Activated CD4-positive, alpha-beta T cell treated with anti-CD3 and anti-CD28 coated beads for 48 hours (primary cell): ENCODE results near the gene ETV5.
A peak's percentile ranks its signal among the peaks of the same experiment; 100 is the strongest.

Source experiments
- DNase-seq: peaks from one replicate; pipeline ENCODE4 v3.0.0-alpha.2; 2020

ETV5 gene

DNA sequence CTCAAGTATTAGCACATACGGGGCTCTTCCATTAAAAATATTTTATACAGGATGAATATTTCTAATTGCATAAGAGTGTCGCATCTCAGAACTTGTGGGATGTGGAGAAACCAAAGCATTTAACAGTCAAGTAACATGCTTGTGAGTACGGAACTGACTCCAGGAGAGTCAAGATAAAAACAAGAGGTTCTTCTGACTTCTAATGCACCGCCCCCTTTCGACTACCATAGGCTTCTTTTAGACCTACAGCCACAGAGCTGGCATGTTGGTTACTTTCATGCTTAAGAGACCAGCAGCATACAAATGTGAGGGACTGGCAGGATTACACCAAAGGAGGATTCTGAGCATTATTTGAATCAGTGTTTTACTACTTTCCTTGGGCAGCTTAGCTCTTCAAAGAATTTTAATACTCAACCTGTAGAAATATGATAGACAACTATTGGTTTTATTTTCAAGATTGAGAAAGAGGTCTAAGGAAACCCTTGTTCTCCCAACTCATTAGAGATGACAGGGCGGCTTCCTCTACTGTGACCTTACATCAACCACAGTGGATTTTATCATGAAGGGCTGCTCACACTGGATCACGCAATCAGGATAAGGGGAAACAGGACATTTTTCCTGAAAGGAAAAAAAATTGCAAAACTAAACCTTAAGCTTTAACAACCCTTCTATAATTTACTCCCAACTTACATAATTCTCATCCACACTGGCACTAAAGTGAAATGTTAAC lies 14.0 kb downstream of the ETV5 start:
- no peak for DNase-seq

DNA sequence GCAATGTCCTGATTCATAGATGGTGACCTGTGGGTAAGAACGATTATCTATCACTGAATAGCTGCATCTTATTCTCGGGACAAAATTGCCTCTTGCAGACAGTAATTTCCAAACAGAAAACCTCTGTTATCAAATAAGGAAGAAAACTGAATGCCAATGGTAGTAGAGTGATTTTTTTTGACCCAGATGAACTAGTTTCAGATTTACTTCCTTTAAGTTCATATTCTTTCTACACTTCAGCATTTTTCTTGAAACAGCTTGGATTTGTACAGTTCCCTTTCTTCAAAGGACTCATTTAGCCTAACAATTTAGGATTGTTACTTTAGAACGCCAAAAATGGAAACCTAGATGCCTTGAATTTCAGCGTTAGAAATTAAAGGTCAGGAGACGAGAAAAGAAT lies 14.6 kb downstream of the ETV5 start:
- no peak for DNase-seq

DNA sequence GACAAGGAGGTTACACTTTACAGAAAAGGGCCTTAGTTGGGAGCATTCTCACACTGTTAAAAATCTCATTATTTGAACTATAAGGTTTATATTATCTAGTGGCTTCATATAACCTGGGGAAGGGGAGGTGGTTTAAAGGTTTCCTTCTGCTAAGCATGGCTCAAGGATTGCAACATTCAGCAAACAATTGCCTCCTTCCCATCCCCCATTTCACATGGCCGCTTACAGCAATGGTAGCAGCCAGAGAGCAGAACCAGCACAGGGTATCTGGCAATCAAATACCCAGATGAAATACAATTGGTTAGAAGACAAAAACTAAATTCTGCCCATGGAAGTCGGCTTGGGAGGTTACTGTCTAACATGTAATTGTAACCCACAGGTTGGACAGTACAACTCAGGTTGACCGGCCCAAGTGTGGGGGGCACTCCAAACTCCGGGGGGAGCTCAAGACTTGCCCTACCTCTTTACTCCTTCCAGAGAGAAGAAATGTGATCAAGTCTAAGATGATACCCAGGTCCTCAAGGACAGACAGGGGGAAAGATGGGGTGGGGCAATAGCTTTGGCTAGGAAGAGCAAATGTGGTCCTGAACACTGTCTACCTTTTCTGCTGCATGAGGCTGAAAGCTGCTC lies 15.5 kb downstream of the ETV5 start:
- DNase-seq, result no peak

DNA sequence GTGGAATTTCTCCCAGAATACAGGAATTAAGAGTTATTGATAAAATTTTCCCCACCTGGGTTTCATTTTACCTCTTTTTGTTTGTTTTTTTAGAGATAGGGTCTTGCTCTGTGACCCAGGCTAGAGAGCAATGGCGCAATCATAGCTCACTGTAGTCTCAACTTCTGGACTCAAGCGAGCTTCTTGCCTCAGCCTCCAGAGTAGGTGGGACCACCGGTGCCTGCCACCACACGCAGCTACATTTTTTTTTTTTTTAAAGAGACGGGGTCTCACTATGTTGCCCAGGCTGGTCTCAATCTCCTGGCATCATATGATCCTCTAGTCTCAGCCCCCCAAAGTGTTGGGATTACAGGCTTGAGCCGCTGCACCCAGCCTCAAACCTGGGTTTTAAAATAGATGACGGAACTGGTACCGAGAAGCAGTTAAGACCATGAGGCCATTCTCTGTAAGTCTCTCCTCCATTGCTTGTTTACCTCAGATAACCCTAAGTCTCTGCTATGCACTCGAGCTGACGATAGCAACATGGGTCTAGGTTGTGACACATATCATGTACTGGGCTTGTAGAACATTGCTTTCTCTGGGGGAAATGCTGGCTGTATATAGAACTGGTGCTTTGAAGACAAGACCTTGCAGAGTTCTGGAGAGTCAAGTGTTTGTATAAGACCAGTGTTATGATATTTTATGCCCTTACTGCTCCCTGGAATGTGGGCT lies 16.4 kb downstream of the ETV5 start:
- DNase-seq, result no peak

DNA sequence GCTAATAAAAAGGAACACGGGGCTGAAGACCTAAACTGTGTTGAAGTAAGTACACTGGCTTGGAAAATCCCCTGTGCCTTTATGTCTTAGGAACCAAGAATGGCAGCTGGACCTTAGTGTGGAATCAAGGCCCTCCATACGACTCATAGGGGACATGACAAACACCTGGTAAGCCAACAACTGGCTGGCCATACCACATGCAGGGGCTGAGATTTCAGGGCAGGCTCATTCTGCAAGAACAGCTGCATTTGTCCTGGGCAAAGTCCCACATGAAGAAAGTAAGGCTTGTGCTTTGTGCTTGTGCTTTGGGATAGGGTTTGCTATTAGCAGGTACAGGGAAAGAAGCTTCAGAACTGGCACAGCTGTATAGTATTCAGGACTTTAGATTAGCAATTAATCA lies 18.0 kb downstream of the ETV5 start:
- DNase-seq, result no peak

DNA sequence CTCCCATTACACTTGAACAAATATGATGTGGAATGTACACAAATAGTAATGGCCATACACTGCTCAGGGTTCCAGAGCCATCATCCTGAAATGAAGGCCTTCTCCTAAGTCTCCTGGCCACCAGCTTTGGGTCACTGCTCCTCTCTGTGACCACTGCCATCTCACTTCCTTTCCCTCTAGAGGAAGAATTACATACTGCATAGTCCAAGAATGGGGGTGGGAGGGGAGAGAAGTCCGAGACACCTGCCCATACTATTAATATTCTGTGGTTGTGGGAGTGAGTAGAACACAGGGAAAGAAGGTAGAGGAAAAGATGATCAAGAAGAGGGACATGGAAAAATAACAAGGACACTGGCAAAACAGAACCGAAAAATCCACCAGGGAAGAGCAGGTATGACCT lies 20.6 kb downstream of the ETV5 start:
- no peak for DNase-seq

DNA sequence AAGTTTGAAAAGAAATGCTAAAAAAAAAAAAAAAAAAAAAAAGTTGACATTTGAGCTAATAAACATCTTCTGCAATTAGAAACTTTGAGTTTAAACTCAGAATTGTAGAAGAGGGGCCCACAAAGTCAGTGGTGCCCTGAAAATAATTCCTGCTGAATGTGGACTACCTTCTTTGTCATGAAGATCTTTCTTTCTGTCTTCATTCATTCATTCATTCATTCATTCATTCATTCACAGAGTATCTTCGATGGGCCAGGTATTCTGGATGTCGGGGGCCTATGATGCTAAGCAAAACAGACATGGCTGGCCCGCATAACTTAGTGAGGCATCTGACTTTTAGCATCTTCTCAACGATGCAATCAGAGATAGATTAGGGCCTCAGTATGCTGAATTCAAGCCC lies 24.6 kb downstream of the ETV5 start:
- no peak for DNase-seq

DNA sequence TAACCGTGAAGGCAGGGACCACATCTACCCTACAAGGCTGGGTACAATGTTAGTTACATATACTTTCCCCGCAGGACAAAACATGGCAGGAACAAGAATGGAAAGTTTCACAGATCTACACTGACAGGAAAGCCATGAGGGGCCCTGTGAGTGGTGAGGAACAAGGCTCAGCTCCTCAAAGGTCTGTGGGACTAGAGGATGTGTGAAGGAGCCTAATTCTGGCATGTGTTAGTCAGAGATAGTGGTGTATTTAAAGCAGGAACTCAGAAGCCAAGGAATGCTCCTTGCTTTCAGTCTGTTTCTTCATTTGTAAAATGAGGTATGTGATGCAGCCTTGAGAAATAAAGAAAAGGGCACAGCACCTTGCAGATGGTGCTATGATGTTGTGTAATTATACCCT lies 25.1 kb downstream of the ETV5 start:
- no peak for DNase-seq

DNA sequence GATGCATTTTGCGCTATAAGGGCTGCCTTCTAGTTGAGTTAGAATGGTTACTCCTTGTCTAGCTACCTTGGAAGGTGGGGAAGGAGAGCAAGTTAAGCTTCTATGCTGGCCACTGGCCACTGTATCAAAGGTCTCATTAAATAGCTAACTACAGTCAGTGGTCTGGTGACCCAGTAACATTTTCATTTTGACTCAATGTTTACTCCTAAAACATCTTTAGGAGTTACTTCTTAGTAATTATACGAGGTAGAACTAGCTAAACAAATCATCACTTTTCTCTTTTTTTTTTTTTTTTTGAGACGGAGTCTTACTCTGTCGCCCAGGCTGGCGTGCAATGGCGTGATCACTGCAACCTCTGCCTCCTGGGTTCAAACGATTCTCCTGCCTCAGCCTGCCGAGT lies 26.7 kb downstream of the ETV5 start:
- DNase-seq, result no peak

DNA sequence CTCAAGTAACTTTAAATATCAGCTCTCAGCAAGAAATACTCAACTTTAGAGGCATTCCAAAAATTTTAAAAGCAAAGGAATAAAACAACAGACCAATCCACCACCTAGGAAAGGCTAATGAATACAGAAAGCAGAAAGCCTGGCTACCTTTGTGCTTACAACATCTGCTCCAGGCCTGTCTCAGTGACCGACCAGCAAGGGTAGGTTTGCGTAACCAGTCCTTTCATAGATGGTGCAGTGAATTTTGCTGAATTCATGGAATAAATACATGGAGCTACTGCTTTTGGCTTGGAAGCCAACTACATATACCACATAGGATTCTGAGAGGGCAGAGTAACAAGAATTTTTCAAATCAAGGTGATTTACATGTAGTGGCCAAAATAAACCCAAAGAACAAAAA lies 27.2 kb downstream of the ETV5 start:
- DNase-seq, result no peak

DNA sequence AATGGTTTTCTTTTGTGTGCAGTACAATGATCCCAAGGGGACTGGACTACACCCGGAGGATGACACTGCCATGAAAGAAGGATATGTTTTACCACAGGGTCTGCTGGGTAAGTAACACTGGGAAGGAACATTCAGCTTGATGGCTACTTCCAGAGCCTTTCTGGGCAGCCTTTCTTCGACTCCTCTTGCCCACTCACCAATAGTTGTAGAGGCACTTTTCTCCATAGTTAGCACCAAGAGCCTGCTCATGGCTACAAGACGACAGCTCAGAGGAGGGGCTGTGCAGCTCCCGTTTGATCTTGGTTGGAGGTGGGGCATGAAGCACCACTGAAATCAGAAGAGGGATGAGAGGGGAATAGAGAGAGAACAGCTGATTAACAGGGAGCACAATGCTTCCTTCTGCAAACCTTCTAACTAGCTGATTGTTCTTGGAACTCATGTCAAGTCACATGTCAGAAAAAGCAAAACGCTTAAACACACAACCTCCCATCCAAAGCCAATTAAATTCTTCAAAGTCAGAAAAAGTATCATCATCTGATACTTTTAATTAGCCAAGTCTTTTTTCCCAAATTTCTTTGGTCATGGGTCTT lies 27.9 kb downstream of the ETV5 start:
- no peak for DNase-seq

DNA sequence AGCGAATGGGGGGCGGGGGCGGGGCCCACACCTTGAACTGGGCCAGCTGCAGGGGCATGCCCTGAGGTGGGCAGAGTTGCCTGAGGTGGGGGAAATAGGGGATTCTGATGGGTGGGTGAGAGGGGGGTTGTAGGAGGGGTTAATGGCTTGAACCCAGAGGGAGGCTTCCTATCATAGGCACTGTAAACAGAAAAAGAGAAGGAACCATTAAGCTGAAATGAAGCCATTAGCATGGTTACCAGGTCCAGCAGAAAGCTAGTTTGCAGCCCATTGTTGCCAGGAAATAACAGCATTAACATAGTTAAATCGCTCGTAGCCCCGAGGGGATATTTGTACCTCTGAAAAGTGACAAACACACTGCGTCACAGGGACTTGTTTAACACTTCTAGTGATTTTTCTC lies 29.0 kb downstream of the ETV5 start:
- no peak for DNase-seq

DNA sequence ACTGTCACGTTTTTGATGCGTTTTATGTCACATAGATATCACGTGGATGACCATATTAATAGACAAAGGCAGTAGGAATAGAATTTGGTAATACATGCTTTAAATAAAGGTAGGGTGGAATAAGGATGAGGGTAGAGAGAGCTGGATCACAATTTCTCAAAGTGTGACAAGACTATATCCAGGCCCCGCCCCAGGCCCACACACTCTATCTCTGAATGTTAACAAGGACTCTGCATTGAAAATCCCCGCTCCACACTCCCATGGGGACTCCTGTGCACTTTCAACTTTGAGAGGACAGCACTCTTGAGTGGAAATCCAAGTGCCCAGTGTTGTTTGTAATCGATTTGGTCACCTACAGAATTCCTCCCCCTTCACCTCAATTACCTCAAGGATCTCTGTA lies 31.4 kb downstream of the ETV5 start:
- DNase-seq, result no peak

DNA sequence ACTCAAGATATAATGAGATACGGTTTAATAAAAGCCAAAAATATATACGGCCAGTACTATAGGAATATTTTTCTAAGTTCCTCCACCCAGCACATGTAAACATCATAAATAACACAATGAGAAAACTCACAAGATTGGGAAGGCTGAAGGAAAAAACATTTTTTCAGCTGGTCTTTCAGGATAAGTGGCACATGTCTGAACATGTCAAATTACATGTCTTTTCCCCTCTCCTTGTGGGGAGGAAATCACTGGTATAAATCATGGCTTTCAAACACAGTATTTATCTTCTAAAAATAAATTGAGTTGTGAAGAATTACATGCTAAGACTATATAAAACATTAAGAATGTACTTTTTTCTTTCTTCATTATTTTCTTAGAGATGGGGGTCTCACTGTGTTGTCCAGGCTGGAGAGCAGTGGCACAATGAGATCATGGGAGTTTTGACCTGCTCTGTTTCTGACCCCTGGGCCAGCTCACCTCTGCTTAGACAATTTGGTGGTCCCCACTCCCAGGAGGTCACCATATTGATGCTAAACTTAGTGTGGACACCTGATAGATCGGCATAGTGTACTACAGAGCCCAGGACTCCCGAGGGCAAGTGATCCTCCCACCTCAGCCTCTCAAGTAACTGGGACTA lies 32.8 kb downstream of the ETV5 start:
- no peak for DNase-seq

DNA sequence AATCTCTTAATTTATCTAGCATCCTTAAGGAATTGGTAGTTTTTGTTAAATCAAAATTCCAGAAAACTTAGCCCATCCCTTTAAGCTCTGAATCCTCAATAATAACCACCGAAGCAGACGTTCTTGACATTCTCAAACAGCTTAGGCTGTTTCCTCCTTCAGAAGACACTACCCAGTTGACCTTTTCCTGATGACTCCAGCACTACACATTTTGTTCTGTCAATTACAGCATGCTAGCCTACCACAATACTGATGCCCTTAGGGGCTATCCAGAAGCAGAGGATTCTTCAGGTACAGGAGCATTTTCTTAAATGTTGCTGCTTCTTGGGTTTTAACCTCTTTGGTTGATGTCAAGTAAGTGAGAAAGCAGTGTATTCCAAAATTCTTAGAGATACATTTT lies 33.4 kb downstream of the ETV5 start:
- DNase-seq, result no peak

DNA sequence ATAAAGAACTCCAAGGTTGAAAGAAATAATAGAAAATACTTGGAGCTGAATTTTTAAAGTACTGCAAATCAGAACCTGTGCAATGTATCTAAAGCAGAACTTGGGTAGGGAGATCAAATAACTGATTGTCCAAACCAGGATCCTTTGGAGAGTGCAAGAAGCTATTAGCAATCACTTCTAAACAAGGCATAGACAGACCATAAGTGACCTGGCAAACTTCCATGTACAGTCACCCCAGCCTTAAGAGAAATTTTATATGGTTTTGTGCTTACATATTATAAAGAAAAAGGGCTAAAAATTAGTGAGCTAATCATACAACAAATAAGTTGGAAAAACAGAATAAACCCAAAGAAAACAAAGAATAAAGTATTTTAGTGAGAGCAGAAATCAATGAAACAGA lies 35.2 kb downstream of the ETV5 start:
- DNase-seq, result no peak

DNA sequence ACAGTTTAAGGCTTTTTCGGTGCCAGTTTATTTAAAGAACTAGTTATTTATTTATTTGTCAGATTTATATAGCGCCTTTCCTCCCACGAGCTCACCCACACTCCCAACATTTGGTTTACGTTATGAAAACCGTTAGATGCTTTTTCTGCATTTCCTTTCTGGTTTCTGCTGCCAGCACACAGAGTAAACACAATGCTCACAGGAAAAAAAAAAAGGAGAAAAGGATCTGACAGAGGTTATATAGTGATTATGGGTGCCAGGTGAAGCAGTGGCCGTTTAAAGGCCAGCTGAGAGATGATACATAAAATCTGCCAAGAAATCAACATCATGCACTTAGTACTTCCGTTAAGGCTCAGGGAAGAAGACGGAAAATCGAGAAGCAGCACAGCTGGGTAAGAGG lies 37.9 kb downstream of the ETV5 start:
- DNase-seq, result no peak

DNA sequence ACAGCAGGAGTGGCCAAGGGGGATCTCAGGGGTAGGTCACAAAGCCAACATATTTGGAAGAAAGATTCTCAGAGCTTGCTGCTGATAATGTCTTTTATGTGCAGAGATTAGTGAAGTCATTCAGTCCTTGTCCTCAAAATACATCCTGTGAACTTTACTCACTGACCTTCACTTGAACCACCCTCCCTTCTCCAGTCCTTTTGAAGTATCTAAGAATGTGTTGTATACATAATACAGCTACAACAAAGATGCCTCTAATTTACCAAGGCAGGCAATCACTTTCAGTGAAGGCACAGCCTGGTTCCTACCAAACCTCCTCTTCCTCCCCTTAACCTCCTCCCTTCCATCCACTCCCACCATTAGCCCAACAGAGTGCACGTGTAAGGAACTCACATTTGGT lies 38.3 kb downstream of the ETV5 start:
- no peak for DNase-seq

DNA sequence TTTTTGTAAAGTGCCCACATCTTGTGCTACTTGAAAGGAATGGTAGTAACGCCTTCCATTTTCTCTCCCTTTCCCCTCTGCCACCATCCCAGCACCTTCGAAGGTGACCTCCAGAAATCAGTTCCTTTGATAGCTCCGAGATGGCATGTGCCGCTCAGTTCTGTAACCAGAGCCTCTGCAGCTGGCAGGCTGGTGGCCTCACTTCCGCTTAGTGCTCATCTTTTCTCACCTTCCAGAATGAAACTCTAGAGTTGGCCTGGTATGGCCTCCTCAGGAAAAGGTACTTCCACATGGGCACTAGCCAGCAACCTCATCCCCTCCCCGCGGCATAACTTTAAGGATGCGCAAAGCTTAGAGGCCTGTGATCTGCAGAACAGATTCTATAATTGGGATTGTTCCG lies 38.8 kb downstream of the ETV5 start:
- DNase-seq, result no peak

DNA sequence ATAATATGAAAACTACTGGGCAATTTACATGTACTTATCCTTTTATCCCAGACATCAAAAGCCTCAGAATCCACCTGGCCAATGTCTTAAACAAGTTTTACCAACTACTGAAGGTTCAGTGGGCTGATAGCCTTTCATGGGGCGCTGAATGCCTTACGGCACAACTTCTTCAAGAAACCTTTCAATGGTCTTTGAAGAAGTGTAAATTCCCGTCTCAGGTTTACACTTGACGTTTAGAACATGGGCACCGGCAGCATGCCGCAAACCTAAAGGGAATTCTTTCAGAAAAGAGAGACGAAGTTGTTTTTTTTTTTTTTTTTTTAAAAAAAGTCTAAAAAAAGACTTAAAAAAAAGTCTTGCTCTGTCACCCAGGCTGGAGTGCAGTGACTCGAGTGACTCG lies 39.7 kb downstream of the ETV5 start:
- no peak for DNase-seq

DNA sequence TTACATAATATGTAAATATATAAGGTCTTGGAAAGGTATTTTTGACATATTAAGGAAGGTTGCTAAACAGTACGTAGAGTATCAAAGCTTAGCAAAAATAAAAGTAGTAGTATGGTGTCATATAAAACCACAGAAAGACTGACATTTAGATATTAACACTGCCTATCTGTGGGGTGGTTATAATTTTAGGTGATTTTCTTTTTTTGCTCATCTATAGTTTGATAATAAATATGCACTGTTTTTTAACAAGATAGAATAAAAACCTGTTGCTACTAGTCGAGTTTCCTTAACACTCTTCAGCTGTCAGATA lies 40.7 kb downstream of the ETV5 start:
- no peak for DNase-seq

DNA sequence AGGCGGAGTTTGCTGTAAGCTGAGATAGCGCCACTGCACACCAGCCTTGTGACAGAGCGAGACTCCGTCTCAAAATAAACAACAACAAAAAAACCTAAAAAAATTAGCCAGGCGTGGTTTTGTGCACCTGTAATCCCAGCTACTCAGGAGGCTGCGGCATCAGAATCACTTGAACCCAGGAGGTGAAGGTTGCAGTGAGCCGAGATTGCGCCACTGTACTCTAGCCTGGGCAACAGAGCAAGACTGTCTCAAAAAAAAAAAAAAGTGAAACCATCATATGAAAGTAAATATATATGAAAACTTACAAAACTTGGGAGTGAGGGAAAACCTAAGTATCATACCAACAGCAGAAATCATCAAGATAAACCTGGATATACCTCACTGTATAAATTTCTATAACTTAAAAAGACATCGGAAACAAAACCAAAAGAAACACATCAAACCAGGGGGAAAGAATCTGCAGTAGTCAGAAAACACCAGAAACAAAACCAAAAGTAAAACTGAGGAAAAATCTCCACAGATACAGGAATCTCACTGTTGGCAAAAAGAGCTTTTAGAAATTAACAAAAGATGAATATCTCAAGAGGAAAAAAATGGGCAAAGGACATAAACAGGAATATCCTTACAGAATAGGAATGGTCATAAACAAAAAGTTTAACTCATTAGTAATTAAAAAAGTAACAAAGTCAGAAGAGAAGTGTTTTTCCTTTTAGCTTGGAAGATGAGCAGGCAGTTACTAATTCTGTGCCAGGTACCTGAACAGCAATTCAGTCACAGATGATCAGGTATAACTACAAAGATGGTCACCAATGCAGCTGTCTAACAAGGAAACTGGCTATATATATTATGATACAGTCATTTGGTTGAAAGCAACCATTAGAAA lies 41.3 kb downstream of the ETV5 start:
- DNase-seq, result no peak

DNA sequence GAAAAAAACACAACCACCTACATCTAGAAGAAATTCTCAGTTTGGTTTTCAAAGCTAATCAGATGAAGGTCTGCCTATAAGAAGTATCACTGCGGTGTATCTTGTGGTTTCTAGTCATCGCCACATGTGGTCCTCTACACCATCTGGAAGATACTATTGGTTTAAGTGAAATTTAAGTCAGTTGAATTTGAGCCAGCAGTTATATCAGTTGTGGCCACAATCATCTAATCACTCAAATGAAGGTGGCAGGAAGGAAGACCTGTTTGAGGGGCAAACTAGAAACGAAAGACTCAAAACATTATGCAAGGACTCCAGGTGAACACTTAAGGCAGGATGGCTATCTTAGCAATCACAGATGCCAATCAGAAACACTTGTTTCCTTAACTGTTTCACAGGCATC lies 48.7 kb downstream of the ETV5 start:
- peak; percentile 48 for DNase-seq
